ENCODE measurements around the gene SND1.
A peak's percentile ranks its signal among the peaks of the same experiment; 100 is the strongest.
"Not testable (repeated sequence)": the region's sequence is repeated elsewhere in the genome, so short reads cannot be mapped to it uniquely, and the experiment has no call there.

The SND1 gene

GRCh38 chr7:127891144-127891543, 239.2 kb downstream of the SND1 start:
- no peak for DNase-seq (ENCODE audit: low spot score)

GRCh38 chr7:127891854-127892438, 240.0 kb downstream of the SND1 start:
- no peak for DNase-seq (ENCODE audit: low spot score)

- DNase-seq (ENCODE audit: low spot score) = no peak
These were observed 240.7 kb downstream of the SND1 start for GRCh38 chr7:127892488-127893314.

- no peak for DNase-seq (ENCODE audit: low spot score)
These were observed 241.6 kb downstream of the SND1 start for GRCh38 chr7:127893547-127893946.

DNA sequence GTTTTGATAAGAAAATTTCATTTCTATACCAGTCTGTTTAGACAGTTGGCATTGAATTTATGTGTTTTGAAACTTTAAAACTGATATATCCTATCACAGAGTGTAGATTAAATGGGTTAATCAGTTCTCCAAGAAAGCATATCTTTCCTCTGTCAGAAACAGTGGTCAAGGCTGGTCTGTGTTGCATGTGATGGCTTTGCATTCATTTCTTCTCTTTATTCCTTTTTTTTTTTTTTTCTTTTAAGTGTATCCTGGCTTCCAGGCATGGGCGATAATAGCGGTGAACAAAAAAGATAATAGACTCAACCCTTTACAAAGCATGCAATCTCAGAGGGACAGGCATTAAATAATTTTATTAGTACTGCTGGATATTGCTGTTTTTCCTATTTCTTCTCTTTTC, 242.6 kb downstream of the SND1 start:
- no peak for DNase-seq (ENCODE audit: low spot score)

DNA sequence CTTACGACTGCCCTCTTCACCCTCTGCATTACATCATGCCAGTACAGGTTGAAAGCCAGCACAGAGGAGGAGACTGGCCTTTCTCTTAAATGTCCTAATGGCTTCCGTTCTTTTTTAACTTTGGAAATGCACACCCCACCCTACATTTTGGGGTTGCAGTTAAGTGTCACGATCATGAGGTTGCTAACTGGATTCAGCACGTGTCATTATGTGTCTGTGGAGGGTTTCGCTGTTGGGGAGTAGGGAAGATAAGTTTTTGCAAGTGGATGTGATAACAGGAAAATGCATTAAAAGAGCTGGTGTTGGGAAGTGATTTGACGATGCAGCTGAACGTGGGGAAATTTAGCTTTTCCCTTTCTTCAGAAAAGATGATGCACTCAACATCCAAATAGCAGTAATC, 243.4 kb downstream of the SND1 start:
- DNase-seq (ENCODE audit: low spot score) = no peak

DNA sequence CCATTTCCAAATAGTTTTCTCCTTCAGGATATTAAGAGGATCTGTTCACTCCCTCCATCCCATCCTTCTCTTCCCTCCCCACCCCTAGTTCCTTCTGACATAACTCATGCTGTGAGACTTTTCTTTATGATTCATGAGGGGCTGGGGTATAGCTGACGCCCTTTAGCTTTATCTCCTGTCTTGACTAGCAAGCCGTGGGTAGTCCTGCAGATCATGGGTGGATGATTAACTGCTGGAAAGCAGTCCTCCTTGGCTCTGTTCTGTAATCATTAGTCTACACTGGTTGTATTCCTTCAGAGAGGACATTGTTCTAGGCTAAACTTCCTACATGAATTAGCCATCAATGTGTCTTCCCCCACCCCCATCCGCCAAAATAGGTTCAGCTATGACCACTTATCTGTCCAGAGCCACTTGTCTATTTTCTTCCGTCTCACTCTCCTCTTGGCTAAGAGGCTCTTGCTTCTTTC, 243.9 kb downstream of the SND1 start:
- DNase-seq (ENCODE audit: low spot score) = no peak

DNA sequence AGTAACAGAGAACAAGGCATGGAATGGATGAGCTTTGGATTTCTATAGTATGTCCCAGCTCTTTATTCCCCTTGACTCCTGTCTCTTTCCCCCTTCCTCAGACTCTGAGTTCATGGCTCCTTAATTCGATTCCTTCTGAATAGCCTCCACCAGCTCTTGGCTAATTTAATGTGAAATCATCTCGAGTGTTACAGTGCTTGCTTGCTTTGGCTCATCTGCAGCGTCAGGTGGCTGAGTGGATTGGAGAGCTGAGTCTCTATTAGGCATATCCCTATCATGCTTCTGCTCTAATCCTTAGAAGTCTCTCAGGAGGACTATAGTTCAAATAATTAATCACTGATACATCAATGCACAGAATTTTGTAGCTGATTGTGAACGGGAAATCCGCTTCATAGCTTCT, 244.7 kb downstream of the SND1 start:
- DNase-seq (ENCODE audit: low spot score) = no peak

GRCh38 chr7:127897704-127898454, 245.9 kb downstream of the SND1 start:
- no peak for DNase-seq (ENCODE audit: low spot score)

DNA sequence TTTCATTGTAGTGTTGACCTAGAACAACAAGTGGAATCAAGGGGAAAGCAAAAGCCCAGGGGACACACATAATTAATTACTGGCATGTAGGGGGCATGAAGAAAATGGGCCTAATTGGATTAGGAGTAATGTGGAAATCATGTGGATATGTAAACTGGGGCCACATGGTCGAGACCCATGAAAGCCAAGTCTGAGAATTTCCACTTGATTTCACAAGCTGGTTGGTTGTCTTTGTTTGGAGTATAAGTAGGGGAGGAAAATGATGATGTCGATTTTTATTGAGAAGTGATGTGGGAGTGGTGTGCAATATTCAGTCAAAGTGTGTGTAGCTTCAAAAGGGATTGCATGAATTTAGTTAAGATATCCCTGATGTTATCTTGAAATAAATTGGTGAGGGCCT, 247.4 kb downstream of the SND1 start:
- no peak for DNase-seq (ENCODE audit: low spot score)

DNA sequence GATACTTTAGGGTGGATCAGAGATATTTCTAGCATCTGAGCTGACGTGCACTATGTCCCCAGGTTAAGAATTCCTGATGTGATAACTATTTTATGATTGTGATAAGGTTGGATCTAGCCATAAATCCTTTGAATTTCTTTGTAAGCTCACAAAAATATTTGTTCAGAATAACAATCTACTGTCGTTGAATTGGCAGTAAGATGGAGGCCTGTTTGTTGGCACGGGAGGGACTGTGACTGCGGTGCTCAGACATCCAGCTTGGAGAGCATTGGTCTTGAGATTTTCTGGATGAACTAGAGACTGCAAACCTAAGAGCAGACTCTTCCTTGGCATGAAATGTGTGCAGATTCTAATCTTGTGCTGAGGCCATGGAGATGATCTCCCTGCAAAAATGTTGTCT, 248.1 kb downstream of the SND1 start:
- DNase-seq (ENCODE audit: low spot score) = no peak

DNA sequence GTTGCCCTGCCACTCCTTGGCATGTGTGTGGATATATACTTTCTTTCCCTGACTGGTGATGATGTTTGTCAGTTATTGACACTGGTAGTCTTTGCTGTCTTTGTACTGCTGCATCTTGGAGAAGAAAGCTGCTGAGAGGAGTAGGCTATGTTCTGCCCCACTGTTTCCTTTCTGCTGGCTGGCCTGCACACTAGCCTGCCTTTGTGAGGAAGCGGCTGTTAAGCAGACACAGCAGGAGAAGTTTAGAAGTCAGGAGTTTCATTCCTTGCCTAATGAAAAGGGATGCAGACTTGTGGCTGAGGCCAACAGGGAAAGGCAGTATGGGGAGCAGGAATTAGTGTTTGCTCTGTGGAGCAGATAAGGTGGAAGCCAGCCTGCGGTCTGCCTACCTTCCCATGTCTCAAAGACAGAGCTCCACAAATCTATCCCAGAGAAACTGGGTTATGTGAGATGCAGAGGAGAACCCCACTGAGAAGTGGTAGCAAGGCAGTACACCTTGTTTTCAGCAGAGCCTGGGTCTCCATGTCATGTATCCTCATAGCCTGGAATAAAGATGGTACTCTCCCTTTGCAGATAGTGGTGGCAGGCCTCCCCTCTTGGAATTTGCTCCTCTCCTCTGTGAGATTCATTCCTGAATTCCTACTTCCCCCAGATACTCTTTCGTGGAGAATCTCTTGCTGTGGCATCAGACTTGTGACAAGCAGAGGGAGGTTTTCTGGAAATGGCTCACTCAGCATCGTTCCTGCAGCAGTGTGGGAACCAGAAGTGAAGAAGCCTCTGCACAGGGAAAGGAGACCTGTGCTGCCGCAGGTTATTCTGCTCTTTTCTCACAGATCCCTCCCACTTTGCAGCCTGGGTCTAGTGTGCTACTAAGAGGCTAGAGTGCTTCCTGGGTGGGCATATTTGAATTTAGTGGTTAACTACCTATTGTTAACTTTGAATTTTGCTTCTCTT, 249.0 kb downstream of the SND1 start:
- DNase-seq (ENCODE audit: low spot score) = no peak

DNA sequence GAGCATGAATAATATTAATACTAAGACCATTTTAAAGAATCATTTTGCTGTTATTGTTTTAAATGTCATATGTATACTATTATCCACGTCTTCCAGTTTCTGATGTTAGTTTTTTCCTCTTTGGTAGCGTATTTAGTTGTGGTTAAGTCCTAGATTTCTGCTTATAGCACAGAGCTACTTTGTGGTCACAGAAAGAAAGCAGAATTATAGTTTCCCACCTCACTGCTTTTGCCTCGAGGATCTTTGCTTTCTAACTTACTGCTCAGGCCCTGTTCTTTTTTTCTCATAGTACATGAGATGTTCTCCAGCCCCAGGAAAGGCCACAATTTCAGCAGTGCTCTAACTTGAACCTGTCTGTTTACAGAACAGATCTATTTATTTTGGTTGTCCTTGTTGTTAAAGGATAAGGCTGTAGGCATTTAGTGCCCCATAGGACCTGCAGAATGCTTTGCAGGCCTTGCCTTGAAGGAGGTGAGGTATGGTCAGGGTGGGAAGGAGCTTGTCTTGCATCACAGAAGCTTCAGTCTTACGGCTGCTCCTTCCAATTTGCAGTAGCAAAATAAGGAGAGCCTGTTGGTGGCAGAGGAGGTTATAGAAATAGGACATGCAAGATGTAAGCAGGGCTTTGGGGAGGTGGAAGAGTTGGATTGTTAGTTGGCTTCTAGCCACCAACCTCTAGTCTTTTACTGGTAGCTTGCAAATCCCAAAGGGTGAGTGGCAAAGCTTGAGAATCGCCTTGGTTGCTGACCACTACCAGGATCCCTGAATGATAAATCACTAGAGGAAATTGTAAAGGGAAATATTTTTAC, 250.1 kb downstream of the SND1 start:
- DNase-seq (ENCODE audit: low spot score) = no peak

GRCh38 chr7:127902753-127903152, 250.8 kb downstream of the SND1 start:
- not testable (repeated sequence) for DNase-seq (ENCODE audit: low spot score)

- DNase-seq (ENCODE audit: low spot score) = no peak
These were observed 252.1 kb downstream of the SND1 start for GRCh38 chr7:127903892-127904669.

DNA sequence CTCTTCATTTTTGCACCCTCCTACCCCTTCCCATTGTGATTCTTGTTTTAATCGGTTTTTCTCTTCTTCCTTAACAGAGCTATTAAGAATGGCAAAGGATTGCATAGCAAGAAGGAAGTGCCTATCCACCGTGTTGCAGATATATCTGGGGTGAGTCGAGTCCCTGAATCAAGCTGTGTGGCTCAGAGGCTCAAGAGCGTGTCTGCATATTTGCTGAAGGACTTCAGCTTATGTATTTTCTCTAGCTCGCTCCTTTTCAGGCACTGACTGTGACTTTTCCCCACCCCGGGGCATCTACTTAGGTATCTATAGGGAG, 252.6 kb downstream of the SND1 start:
- DNase-seq (ENCODE audit: low spot score) = no peak

DNA sequence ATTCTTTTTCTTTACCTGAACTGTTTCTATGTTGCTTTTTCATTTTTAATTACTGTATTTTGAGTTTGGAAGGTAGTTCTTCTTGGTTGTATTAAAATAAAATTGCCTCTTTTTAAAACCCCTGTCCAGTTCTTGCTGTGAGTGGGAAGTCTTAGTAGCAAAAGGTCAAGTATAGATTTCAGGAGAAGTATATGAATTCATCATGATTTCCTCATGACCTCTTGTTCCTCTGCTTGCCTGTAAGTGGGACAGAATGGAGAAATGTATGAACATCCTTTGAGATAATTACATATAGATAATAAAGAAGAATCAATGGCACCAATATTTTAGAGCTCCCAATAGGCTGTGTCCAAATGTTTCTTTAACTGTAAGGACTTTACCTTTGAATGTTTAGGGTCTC, 253.0 kb downstream of the SND1 start:
- no peak for DNase-seq (ENCODE audit: low spot score)

DNA sequence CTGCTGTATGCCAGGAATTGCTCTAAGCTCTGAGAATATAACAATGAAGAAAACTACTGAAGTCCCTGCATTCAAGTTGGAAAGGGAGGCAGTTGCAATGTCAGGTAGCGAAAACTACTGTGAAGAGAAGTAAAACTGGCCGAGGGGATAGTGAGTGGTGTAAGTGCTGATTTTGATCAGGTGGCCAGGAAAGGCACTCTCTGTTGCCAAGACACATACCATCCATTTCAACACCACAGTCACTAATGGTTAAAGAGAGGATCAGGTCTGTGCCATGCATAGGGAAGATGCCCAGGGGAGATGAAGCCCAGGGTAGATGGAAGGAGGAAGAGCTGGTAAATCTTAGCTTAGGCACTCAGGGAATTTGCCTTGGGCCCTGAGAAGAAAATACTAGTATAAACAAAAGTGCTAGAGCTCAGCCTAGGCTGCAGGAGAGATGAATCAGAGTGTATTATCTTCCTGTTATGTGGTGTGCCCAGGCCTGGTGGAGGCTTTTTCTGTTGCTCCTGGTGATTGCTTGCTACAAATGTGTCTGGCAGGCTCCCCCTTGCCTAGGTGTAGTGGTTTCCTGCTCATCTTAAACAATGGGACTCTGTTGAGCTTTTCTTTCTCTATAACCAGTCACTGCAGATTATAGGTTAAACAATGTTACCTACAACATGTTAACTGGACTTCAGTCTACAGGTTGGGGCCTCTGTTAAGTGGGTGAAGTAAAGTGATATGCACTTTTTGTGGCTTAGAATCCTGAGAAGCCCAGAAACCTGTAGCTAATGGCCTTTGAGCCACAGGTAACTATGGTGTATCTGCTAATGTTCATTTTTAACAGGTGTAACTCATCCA, 253.7 kb downstream of the SND1 start:
- DNase-seq (ENCODE audit: low spot score) = peak; percentile 45

All from AG08396 (cell line).